Measurements from ENCODE around the gene LRRC7.

The LRRC7 gene

DNA sequence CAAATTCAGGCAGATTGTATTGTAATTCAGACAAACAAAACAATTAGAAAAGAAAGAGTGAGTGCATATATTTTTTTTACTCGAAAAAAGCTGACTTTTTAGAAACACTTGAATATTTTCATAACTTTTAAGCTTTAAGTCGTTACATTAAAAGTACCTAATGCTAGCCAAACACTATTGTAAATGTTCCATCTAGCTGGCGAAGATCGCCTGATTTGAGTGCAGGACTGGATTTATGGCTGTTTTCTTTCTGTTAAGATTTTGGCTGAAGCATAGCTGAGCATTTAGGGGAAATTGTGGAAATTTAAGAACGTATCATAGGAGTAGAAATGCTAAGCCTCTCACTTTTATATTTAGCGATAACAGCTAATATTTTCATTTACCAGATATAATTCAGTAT, 24.6 kb downstream of the LRRC7 start:
- TF ChIP-seq, protein P1, sequence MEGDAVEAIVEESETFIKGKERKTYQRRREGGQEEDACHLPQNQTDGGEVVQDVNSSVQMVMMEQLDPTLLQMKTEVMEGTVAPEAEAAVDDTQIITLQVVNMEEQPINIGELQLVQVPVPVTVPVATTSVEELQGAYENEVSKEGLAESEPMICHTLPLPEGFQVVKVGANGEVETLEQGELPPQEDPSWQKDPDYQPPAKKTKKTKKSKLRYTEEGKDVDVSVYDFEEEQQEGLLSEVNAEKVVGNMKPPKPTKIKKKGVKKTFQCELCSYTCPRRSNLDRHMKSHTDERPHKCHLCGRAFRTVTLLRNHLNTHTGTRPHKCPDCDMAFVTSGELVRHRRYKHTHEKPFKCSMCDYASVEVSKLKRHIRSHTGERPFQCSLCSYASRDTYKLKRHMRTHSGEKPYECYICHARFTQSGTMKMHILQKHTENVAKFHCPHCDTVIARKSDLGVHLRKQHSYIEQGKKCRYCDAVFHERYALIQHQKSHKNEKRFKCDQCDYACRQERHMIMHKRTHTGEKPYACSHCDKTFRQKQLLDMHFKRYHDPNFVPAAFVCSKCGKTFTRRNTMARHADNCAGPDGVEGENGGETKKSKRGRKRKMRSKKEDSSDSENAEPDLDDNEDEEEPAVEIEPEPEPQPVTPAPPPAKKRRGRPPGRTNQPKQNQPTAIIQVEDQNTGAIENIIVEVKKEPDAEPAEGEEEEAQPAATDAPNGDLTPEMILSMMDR (IDR thresholded peaks at IDR 0.05): no peak

DNA sequence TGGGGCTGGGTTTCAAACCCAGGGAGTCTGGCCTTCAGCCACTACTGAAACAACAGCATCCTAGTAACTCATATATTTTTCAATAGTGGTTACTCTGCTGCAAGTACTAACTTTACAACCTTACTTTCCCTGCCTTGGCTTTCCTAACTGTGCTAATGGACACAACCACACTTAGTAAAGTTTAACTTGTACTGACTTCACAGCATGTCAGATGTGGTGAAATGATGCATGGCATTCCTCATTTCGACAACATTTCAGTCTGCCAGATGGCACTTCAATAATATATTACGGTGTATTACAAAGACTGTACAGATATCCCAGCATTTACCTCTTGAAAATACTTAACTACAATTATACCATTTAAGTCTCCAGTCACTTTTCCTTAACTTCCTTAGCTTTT, 27.8 kb downstream of the LRRC7 start:
- TF ChIP-seq, protein P1 (IDR thresholded peaks at IDR 0.05): no peak

DNA sequence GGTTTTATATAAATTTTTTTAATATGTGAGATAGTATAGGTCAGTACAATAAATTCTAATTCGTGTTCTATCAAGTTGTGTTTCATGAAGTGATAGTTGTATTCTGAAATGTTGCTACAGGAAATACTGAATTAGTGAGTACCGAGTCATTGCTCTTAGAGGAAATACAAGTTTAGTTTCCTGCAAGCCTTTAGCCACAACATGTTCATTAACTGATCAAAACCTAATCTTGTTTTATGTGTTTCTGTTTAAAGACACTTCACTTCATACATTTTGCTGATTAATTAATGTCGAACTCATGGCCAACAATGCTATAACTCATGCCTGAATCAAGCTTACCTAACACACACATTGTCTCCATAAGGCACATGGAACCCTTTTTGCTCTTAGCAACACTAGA, 43.6 kb downstream of the LRRC7 start:
- TF ChIP-seq, protein P1 (IDR thresholded peaks at IDR 0.05): no peak

DNA sequence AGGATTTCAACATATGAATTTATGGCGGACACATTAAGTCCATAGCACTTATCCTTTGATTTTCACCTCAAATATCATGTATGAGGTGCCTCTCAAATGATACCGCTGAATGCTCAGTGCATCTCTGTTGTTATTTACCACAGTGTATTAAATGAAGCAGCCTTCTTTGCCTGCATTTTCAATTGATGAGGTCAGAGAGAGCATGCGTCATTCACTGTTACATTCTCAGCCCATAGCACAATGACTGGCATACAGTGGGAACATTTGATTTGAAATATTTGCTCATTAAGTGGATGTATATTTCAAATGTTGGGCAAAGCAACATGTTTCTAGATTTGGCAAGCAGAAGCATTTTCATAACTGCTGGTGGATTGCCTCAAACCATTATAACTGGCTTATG, 45.7 kb downstream of the LRRC7 start:
- TF ChIP-seq, protein P1 (IDR thresholded peaks at IDR 0.05): no peak

DNA sequence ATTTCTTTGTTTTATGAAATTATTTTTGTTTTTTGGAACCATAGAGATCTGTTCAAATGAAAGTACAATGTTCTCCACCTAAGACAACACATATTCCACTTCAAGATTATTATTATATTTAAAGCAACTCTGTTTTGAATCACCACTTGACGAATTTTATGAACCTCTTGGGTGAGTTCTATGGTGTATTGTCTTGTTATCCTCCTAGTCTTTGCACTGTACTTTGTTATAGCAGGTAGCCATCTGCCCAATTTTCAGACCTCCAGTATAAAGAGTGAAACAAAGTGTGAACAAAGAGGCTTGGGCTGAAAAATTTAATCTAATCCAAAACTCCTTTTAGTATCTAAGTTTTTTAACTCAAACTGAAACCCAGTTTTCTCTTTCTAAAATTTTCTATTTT, 71.0 kb downstream of the LRRC7 start:
- TF ChIP-seq, protein P1 (IDR thresholded peaks at IDR 0.05): no peak

DNA sequence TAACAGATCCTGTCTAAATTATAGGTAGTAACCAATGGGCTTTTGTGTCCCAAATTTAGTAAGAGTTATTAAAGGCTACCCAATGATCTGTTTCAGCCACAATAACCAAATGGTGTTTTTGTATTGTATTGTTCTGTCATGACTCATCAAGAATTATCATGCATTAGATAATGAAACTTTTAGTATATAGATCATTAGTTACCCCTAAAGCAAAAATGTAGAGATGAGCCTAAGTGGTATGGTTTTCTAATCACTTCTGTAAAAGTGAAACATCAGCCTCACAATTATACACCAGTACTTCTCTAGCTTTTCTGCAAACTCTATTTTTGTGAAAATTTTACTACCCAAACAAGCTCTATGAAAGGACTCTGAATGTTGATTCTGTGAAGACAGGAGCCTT, 71.4 kb downstream of the LRRC7 start:
- TF ChIP-seq, protein P1 (IDR thresholded peaks at IDR 0.05): no peak

DNA sequence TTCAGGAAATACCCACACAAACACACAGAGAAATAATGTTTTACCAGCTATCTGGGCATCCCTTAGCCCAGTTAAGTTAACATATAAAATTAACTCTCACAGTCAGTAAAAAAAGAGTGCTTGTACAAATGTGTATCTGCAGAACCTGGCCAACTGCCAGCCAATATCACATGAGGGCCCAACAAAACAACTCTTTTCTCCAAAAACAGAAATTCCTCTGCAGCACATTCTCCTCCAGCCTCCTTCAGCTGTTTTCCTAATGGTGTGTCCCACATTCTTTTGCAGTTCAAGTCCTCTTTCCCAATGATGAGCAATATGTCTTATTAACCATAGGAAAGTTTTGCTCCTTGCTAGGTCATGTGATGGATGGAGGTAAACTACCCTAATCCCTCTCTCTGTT, 75.5 kb downstream of the LRRC7 start:
- TF ChIP-seq, protein P1 (IDR thresholded peaks at IDR 0.05): no peak

DNA sequence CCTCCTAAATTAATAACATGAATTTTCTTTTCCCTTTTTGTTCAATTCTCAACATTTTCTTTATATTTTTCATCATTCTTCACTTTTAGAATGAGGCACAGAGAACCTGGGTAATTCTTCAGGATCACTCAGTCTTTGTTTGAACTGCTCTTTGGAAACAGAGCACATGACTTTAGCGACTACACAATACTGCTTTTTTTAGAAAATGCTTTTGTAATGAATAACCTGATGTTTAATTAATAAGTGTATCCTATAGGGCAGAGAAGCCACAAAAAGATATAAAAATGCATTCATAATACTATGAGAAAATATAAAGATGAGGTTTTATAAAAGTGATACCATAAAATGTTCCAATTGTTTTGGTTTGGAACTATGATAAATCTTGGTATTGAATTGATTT, 77.8 kb downstream of the LRRC7 start:
- TF ChIP-seq, protein P1 (IDR thresholded peaks at IDR 0.05): no peak
